Endometrial microvascular endothelial cells (primary cell): Measurements from ENCODE around the gene CCHCR1. TPM values are rescaled to one million over a fixed set of nuclear protein-coding genes. Genes with fewer than 3 reads are reported as not detected.
"Not testable (repeated sequence)": the region's sequence is repeated elsewhere in the genome, so short reads cannot be mapped to it uniquely, and the experiment has no call there.

Source experiments
- in situ Hi-C: cut with HindIII; loops from 2 replicates; pipeline ENCODE4 v1.10.0; 2017; ENCODE audit warnings: low sequenced_read_pairs, low pct_unique_long_range_greater_than_20kb; ENCODE audit errors: inconsistent ontology term
- total RNA-seq: library from RNA; depleted of rRNA; stranded (reverse); fragments of >200 nt; gene quantifications from one replicate; pipeline ENCODE4 v1.2.3, GENCODE V29; 2015; ENCODE audit errors: inconsistent ontology term

The CCHCR1 gene
- total RNA-seq, 1 donor from 2014 or later, result 30.2 TPM

- in situ Hi-C loops, result not testable (repeated sequence)
Observed at GRCh38 chr6:31165064-31165832, 7.6 kb upstream of the CCHCR1 start.

GRCh38 chr6:31164475-31165063, 7.0 kb upstream of the CCHCR1 start:
- in situ Hi-C loops, result not testable (repeated sequence)

- in situ Hi-C loops, result no loop called here
Observed at GRCh38 chr6:31163922-31164321, 6.3 kb upstream of the CCHCR1 start.

- in situ Hi-C loops, result no loop called here
Observed at GRCh38 chr6:31162463-31163165, 5.0 kb upstream of the CCHCR1 start.

- in situ Hi-C loops, result no loop called here
Observed at GRCh38 chr6:31161216-31162126, 3.9 kb upstream of the CCHCR1 start.

GRCh38 chr6:31158863-31159855, 1.6 kb upstream of the CCHCR1 start:
- in situ Hi-C loops, result no loop called here

GRCh38 chr6:31158140-31158862, 699 bp upstream of the CCHCR1 start, which contains the start of gene TCF19:
TSS of gene TCF19 (plus strand) at chr6:31158589. CDS start at chr6:31159470, 881 bp downstream.
- in situ Hi-C loops, result no loop called here

GRCh38 chr6:31156641-31157040, 961 bp downstream of the CCHCR1 start:
- in situ Hi-C loops, result no loop called here

- in situ Hi-C loops, result no loop called here
Observed at GRCh38 chr6:31154436-31154835, 3.2 kb downstream of the CCHCR1 start.

GRCh38 chr6:31152781-31153180, 4.8 kb downstream of the CCHCR1 start:
- in situ Hi-C loops, result no loop called here

GRCh38 chr6:31149827-31150447, 7.7 kb downstream of the CCHCR1 start:
- in situ Hi-C loops, result no loop called here

- in situ Hi-C loops, result no loop called here
Observed at GRCh38 chr6:31145386-31145785, 12.2 kb downstream of the CCHCR1 start.

GRCh38 chr6:31144970-31145340, 12.6 kb downstream of the CCHCR1 start:
- in situ Hi-C loops, result no loop called here

- in situ Hi-C loops, result no loop called here
Observed at GRCh38 chr6:31144296-31144969, 13.2 kb downstream of the CCHCR1 start.

GRCh38 chr6:31143148-31143547, 14.5 kb downstream of the CCHCR1 start:
- in situ Hi-C loops, result no loop called here

- in situ Hi-C loops, result no loop called here
Observed at GRCh38 chr6:31142361-31142761, 15.2 kb downstream of the CCHCR1 start.
